PC-9 (cell line): ENCODE results near the gene MRM2. TPM values are rescaled to one million over a fixed set of nuclear protein-coding genes. Genes with fewer than 3 reads are reported as not detected.

Experiments
- BruUV-seq: library from RNA; stranded (reverse); fragments of 400-500 nt; replicated peaks from 2 replicates; lab custom pipeline; 2021; lab: Mats Ljungman, UMichigan
- CTCF ChIA-PET: fragments of 300-600 bp; sonication (Branson Sonifier 250); formaldehyde crosslinking; loops from one replicate; lab custom pipeline; 2022; ENCODE audit warnings: antibody characterized with exemption; lab: Charles Lee
- POLR2A ChIA-PET: fragments of 300-600 bp; sonication (Branson Sonifier 250); formaldehyde crosslinking; loops from one replicate; lab custom pipeline; 2022; ENCODE audit warnings: antibody characterized with exemption; ENCODE audit not compliant: unreplicated experiment; lab: Charles Lee
- DNase-seq, 2 experiments: peaks; one replicate each; pipeline versions ENCODE4 v3.0.0 to v3.0.0-alpha.2; 2015 to 2022; ENCODE audit warnings: mixed read lengths in 1 of 2
- H2AFZ ChIP-seq: fragments of 200-600 bp; sonication (generic); 2 replicates; pipeline ENCODE4 v1.8.1; 2017; ENCODE audit warnings: antibody characterized with exemption
- H3F3A ChIP-seq: fragments of 200-600 bp; sonication (generic); 2 replicates; pipeline ENCODE4 v1.8.1; 2017; ENCODE audit warnings: antibody characterized with exemption, mild to moderate bottlenecking, low read depth; ENCODE audit not compliant: insufficient read depth
- H3K27ac ChIP-seq: fragments of 200-600 bp; sonication (generic); 2 replicates; pipeline ENCODE4 v1.6.1; 2016; ENCODE audit warnings: mixed run types
- H3K27me3 ChIP-seq: fragments of 200-600 bp; sonication (generic); 2 replicates; pipeline ENCODE4 v1.6.1; 2016; ENCODE audit warnings: low read depth, mixed run types; ENCODE audit not compliant: insufficient read depth
- H3K36me3 ChIP-seq: fragments of 200-600 bp; sonication (generic); 2 replicates; pipeline ENCODE4 v1.6.1; 2016; ENCODE audit warnings: low read depth, mixed run types
- H3K4me1 ChIP-seq: fragments of 200-600 bp; sonication (generic); replicated peaks from 2 replicates; pipeline ENCODE4 v1.6.1; 2016; ENCODE audit warnings: mixed run types; ENCODE audit not compliant: insufficient read depth
- H3K4me2 ChIP-seq: fragments of 200-600 bp; sonication (generic); 2 replicates; pipeline ENCODE4 v1.6.1; 2017; ENCODE audit warnings: mixed run types
- H3K4me3 ChIP-seq: fragments of 200-600 bp; sonication (generic); 2 replicates; pipeline ENCODE4 v1.6.1; 2016; ENCODE audit warnings: mixed run types
- H3K79me2 ChIP-seq: fragments of 200-600 bp; sonication (generic); 2 replicates; pipeline ENCODE4 v1.6.1; 2017; ENCODE audit warnings: low read depth, mixed run types
- H3K9me2 ChIP-seq: fragments of 200-600 bp; sonication (generic); 2 replicates; pipeline ENCODE4 v1.8.1; 2017; ENCODE audit warnings: mild to moderate bottlenecking; ENCODE audit not compliant: insufficient read depth
- H3K9me3 ChIP-seq: fragments of 200-600 bp; sonication (generic); 2 replicates; pipeline ENCODE4 v1.8.1; 2016; ENCODE audit warnings: low read depth; ENCODE audit not compliant: insufficient read depth
- H4K20me1 ChIP-seq: fragments of 200-600 bp; sonication (generic); 2 replicates; pipeline ENCODE4 v1.8.1; 2017; ENCODE audit not compliant: insufficient read depth
- CTCF ChIP-seq: fragments of 200-600 bp; sonication (generic); conservative IDR thresholded peaks from 2 replicates; pipeline ENCODE4 v1.6.1; 2017; ENCODE audit warnings: mixed run types, antibody characterized with exemption, mild to moderate bottlenecking, moderate library complexity
- EZH2 ChIP-seq: fragments of 200-600 bp; sonication (generic); IDR thresholded peaks from 2 replicates; pipeline ENCODE4 v1.8.0; 2017; ENCODE audit warnings: antibody characterized with exemption, low read depth
- intact Hi-C: fragments of 100-400 bp; cut with micrococcal nuclease; formaldehyde crosslinking; loops from one replicate; pipeline ENCODE4 v1.10.0; 2022; ENCODE audit not compliant: unreplicated experiment
- total RNA-seq: library from RNA; stranded (reverse); gene quantifications from 2 replicates; pipeline ENCODE4 v1.2.3, GENCODE V29; 2021

Gene MRM2
- total RNA-seq, 1 experiment from 2014 or later = 36.8 TPM

GRCh38 chr7:2204446-2204845 is 37.6 kb downstream of the MRM2 start:
- Histone ChIP-seq H4K20me1 (0 out of 2 replicates have a peak, but pooled peaks cover 5% of the 10 kb centered on the region), H3K9me3 (no peaks in the 10 kb centered on the region), H3F3A (no peaks in the 10 kb centered on the region), H3K9me2 (no peaks in the 10 kb centered on the region), H3K4me3 (no peak overlapping the region), H3K27ac (no peak overlapping the region), H3K4me1 (no peaks in the 10 kb centered on the region), H2AFZ (no peak overlapping the region), H3K36me3 (no peaks in the 10 kb centered on the region), H3K79me2 (no peaks in the 10 kb centered on the region), H3K27me3 (no peaks in the 10 kb centered on the region), H3K4me2 (no peak overlapping the region)
- intact Hi-C loops = loop anchor here (10.0 kb wide), 1 partner anchor 540 kb away; no protein-coding TSS in a partner anchor
- no peak for DNase-seq
- CTCF ChIA-PET = no interaction called here
- no TSS peak for BruUV-seq
- POLR2A ChIA-PET = no interaction called here
- TF ChIP-seq CTCF (no peak), EZH2 (no peak)

- no TSS peak for BruUV-seq
- Histone ChIP-seq H3K27me3 (no peaks in the 10 kb centered on the region), H3K9me3 (no peaks in the 10 kb centered on the region), H3K4me2 (no peak overlapping the region), H3K36me3 (0 out of 2 replicates have a peak, but pooled peaks cover 3% of the 10 kb centered on the region), H3K4me3 (no peak overlapping the region), H2AFZ (no peak overlapping the region), H3K79me2 (no peaks in the 10 kb centered on the region), H3K9me2 (no peaks in the 10 kb centered on the region), H4K20me1 (0 out of 2 replicates have a peak, but pooled peaks cover 5% of the 10 kb centered on the region), H3F3A (no peaks in the 10 kb centered on the region), H3K27ac (no peak overlapping the region), H3K4me1 (no peaks in the 10 kb centered on the region)
- POLR2A ChIA-PET = no interaction called here
- intact Hi-C loops = loop anchor here (10.0 kb wide), 1 partner anchor 539 kb away; no protein-coding TSS in a partner anchor
- no peak for TF ChIP-seq EZH2
- TF ChIP-seq CTCF = no peak
- CTCF ChIA-PET = interaction anchor here (0.6 kb wide), 1 partner anchor 22 kb away, joined by 3 read pairs; no protein-coding TSS in a partner anchor
- no peak for DNase-seq
Observed at GRCh38 chr7:2203766-2204300, 38.2 kb downstream of the MRM2 start.

GRCh38 chr7:2202901-2203765 is 38.9 kb downstream of the MRM2 start:
- Histone ChIP-seq H2AFZ (no peak overlapping the region), H3K4me3 (no peak overlapping the region), H3K27ac (no peak overlapping the region), H3K27me3 (no peaks in the 10 kb centered on the region), H3F3A (no peaks in the 10 kb centered on the region), H4K20me1 (0 out of 2 replicates have a peak, but pooled peaks cover 5% of the 10 kb centered on the region), H3K36me3 (0 out of 2 replicates have a peak, but pooled peaks cover 3% of the 10 kb centered on the region), H3K9me2 (no peaks in the 10 kb centered on the region), H3K9me3 (no peaks in the 10 kb centered on the region), H3K4me1 (no peaks in the 10 kb centered on the region), H3K79me2 (no peaks in the 10 kb centered on the region), H3K4me2 (no peak overlapping the region)
- DNase-seq = no peak
- intact Hi-C loops = loop anchor here (10.0 kb wide), 1 partner anchor 538 kb away; no protein-coding TSS in a partner anchor
- POLR2A ChIA-PET = no interaction called here
- BruUV-seq = no TSS peak
- no peak for TF ChIP-seq EZH2
- TF ChIP-seq CTCF = no peak
- CTCF ChIA-PET = interaction anchor here (0.6 to 0.7 kb wide), 2 partner anchors 21 to 271 kb away, joined by 3 to 4 read pairs; no protein-coding TSS in a partner anchor
